CD4-positive, alpha-beta T cell treated with Interleukin-12 subunit alpha and Interleukin-12 subunit beta, for 1 hour (primary cell): ENCODE data around the gene KLHL3.
A peak's percentile ranks its signal among the peaks of the same experiment; 100 is the strongest.

Experiments
- DNase-seq: peaks from one replicate; pipeline ENCODE4 v3.0.0-alpha.2; 2020

The KLHL3 gene

GRCh38 chr5:137627706-137628105 lies 108.2 kb downstream of the KLHL3 start:
- no peak for DNase-seq

DNA sequence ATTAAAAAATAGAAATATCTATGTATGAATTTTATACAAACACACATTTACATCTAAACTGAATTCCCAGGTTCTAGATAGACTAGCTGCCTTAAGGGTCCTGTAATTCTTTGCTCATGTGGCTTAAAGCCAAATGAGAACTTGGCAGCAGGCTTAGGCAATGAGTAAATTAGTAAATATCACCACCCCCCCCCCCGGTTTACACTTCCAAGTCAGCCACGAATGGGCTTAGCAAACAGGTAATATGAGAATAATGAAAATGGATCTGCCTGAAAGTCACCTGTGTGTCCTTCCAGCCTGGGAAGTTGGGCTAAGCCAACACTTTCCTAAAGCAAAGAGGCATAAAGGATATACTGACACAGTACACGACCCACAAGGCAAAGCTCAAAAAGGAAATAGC lies 108.6 kb downstream of the KLHL3 start:
- DNase-seq: no peak

GRCh38 chr5:137624786-137625349 lies 111.0 kb downstream of the KLHL3 start:
- no peak for DNase-seq

GRCh38 chr5:137622850-137623249 lies 113.0 kb downstream of the KLHL3 start:
- DNase-seq: peak; percentile 2

DNA sequence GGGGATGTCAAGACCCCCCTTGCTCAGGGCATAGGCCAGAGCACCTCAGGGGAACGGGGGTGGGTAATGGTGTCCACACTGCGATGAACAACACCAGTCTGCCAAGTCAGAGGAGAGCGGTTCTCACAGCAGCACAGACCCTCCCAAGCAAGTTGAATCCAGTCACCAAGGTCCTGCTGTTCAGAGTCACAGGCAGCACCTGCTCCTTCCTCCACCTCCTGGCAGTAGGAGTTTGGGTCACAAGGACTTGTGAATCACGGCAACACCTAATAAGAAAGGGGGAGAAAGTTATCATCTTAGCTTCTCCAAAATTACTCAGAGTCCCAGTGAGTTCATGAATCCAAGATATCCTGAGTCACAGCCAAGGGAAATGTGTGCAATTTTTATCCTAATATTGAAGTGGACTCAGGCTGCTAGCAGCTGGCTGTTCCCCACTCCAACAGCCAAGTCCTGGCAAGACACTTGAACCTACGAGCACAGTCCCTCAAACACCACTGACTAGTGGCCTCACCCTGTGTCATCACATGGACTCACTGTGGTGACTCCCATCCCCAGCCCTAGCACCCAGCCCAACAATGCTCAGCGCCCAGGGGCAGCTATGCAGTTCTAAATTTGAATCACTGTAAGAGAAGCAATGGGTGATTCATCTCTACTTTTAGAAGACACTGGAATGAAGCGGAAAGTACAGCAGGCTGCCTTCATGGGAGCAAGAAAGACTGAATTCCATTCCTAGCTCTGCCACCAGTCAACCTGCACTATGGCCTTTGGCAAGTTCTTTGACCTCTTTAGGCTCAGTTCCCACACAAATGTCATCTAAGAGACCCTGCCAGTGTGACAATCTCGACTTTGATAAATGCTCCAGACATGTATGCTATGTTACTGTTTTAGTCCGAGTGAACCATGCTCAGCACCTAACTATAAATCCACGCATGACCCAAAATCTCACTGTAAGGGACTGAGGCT lies 113.7 kb downstream of the KLHL3 start:
- DNase-seq: no peak

GRCh38 chr5:137621306-137621705 lies 114.6 kb downstream of the KLHL3 start:
- no peak for DNase-seq

- DNase-seq: no peak
These were observed 116.6 kb downstream of the KLHL3 start for GRCh38 chr5:137619191-137619870.

DNA sequence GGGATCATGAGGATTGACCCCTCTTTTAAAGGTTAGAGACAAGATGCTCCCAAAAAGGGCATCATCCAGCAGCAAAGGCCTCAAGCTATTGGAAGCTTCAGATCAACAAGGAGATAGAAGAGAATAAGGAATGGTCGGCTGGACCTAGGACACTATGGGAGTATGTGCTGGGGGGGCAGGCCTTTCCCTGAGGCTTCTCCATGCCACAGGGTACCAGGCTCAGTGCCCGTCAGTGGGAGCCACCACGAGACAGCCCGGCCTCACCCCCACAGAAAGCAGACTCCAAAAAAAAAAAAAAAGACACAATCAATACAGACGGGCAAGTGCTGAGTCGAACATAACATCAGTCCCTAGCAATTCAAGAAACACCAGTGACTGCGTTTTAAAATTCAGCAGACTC lies 117.4 kb downstream of the KLHL3 start:
- DNase-seq: no peak

GRCh38 chr5:137617528-137618205 lies 118.2 kb downstream of the KLHL3 start:
- no peak for DNase-seq

DNA sequence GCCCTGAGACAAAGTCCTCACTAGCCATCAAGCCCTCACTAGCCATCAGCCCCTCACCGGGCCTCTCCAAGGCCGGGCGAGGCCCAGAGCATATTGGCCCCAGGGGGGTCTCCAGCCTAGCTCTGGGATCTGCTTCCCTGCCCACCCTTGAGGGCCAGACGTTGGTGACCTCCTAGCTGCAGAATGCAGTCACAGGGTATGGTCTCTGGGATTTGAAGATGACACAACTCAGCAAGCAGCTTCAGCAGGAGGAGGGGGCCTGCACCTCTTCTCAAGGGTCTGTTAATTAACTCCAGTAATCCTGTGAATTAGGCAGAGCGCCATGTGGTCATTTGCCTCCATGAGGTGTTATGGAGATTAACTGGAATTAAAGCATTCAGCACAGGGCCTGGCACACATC lies 119.8 kb downstream of the KLHL3 start:
- DNase-seq: no peak

DNA sequence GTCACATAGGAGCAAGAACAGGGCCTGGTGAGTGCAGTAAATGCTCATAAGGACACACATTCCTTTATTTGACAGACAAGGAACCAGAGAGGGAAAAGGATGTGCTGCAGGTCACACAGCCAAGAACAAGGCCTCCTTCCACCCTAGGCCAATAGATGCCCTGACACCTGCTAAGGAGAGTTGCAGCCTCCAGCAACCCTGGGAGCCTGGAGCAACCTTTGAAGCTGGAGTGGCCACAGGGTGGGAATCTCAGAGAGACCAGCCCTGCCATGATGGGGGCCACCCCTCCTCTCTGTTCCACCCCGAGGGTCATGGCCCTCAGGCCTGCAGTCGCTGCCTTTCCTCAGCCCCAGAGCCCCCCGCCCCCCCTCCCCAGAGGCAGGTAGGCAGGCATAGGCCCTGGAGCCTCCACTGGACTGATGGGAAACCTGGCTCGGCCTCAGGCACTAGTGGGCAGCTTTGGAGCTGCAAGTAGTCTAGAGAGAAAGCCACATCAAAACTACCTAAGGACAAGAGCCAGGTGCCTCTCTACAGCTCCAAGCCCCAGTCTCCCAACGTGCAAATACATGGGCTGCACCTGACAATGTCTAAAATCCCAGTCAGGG lies 120.6 kb downstream of the KLHL3 start:
- DNase-seq: no peak

DNA sequence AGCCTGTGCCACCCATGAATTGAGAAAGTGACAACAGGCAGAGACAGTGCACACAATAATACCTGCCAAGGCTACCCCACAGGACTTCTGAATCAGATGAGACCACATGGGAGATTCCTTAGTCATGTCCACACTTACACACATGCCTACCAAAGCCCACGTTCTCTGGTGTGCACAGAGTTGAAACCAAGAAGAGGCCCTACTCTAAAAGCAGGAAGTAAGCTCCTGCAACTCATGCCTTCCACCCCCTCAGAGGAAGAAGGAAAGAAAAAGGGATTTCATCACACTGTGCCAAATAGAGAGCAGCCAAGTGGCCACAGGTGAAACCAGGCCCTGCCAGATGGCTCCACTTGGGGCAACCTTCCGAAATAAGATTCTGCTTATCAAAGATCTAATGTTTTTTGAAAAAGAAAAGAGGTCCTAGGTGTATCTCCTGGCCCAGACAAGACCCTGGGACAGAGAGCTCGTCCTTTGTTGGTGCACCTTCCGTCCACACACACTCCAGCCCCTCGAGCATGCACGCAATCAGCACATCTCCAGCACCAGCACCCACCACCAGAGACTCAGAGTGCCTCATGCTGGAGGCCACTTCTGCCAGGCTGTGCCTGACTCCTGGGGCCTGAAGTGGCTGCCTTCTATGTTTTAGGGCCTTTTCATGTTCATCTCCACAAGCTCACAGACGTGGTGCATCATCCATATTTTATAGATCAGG lies 122.2 kb downstream of the KLHL3 start:
- DNase-seq: no peak

GRCh38 chr5:137612576-137612975 lies 123.3 kb downstream of the KLHL3 start:
- DNase-seq: no peak

DNA sequence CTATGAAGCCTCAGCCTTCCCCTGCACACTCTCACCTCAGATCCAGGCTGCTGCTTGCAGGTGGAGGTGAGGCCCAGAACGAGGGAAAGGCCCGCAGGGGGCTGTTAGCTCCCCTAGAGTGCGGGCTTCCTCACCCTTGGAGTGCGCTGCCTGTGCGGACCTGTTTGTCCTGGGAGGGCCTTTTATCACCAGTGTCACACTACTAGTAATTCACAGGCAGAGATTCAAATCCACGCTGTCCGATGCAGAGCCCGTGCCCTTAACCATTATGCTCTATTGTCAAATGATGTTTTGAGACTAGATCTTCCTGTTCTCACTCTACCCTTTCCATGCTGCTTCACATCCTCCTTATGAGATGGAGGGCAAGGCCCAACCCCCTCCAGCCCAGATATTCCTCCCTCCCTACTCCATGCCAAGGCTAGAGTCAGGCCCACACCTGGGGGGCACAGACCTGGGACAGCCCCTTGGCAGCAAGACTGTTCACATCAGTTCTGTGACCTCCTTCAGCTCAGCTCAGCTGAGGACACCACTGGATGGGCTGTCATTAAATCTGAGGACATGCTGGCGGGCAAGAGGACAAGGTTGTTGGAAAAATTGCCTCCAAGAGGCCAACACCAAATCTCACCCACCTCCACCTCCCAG lies 124.0 kb downstream of the KLHL3 start:
- DNase-seq: no peak

DNA sequence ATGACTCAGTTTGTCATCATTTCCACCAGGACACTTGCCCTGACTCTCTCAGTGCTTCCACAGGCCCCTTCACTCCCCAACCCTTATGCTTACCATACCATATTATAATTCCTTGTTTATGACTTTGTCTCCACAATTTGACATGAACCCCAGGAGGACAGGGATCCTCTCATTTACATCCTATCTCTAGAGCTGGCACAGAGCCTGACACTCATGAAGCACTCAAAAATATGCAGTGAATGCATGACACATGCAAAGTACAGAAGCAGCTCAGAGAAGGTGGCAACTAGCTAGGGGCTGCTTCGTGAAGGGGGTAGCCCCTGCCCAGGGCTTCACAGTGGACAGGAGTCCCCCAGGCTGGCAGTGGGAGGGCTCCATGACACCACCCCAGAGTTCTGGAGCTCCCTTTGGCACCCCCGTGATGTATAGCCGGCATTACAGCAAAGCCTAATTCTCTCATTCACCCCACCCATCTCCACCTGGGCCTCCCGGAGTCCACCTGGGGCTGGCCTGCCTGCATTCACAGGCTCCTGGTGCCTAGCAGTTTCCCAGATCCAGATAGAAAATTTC lies 124.8 kb downstream of the KLHL3 start:
- no peak for DNase-seq

- no peak for DNase-seq
These were observed 125.3 kb downstream of the KLHL3 start for GRCh38 chr5:137610598-137610997.

- DNase-seq: no peak
These were observed 126.8 kb downstream of the KLHL3 start for GRCh38 chr5:137609127-137609526.

GRCh38 chr5:137607771-137608170 lies 128.1 kb downstream of the KLHL3 start:
- DNase-seq: no peak

- DNase-seq: no peak
These were observed 129.5 kb downstream of the KLHL3 start for GRCh38 chr5:137606401-137606800.

DNA sequence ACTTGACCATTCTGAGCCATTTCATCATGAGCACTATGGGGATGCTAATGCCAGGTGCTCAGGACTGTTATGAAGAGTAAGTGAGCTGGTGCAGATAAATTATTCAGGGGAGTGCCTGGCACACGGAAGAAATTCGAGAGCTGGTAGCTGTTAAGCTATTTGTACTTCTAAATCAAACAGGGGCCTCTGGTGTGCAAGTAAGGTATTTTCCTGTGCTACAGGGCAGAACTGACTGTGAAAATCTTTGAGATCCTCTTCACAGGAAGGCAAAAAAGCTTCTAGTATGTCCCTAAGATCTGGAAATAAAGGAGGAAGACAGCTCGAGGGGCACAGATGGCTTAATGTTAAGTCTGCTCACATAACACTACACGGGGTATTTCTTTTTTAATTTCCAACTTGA lies 130.5 kb downstream of the KLHL3 start:
- DNase-seq: no peak
